CD4-positive, alpha-beta T cell (primary cell): ENCODE data around the gene AUTS2. TPM values are rescaled to one million over a fixed set of nuclear protein-coding genes. Genes with fewer than 3 reads are reported as not detected.

Experiments
- ATAC-seq: fragments of 200-7000 bp; cut with Tn5 transposase; one replicate; pipeline ENCODE4 v1.10.0; 2022; ENCODE audit warnings: mild to moderate bottlenecking; ENCODE audit not compliant: poor library complexity
- CTCF ChIA-PET: fragments of 350-600 bp; sonication (Branson Sonifier 250); formaldehyde crosslinking; loops from one replicate; lab custom pipeline; 2021; ENCODE audit warnings: antibody characterized with exemption, inconsistent platforms; lab: Charles Lee
- POLR2A ChIA-PET: fragments of 350-600 bp; sonication (Branson Sonifier 250); formaldehyde crosslinking; loops from one replicate; lab custom pipeline; 2021; ENCODE audit warnings: antibody characterized with exemption, inconsistent platforms; lab: Charles Lee
- DNase-seq, 14 experiments: peaks; one replicate each; pipeline ENCODE4 v3.0.0-alpha.2; 2013 to 2020; ENCODE audit warnings: mixed read lengths in 2 of 14
- H3K27ac ChIP-seq, 2 donors: one replicate each; pipeline versions ENCODE4 v1.5.1 to v1.7.0; 2013; ENCODE audit warnings: low read length in 2 of 2, low read depth in 1 of 2, mild to moderate bottlenecking in 1 of 2
- H3K27me3 ChIP-seq, 2 experiments: 1 replicate in 1 of 2; 2 replicates in 1 of 2; pipeline versions ENCODE4 v1.6.1 to v1.7.0; 2013; ENCODE audit warnings: low read length in 2 of 2, control low read depth in 1 of 2, mild to moderate bottlenecking in 1 of 2, moderate library complexity in 1 of 2; ENCODE audit not compliant: insufficient read depth in 2 of 2, control insufficient read depth in 1 of 2
- H3K36me3 ChIP-seq: one replicate; pipeline ENCODE4 v1.6.1; 2013; ENCODE audit warnings: low read length, control low read depth; ENCODE audit not compliant: insufficient read depth
- H3K4me1 ChIP-seq: one replicate; pipeline ENCODE4 v1.6.1; 2013; ENCODE audit warnings: low read length, control low read depth; ENCODE audit not compliant: insufficient read depth
- H3K4me3 ChIP-seq: one replicate; pipeline ENCODE4 v1.5.1; 2013; ENCODE audit warnings: mild to moderate bottlenecking, low read length, moderate library complexity
- H3K9me3 ChIP-seq, 2 experiments: 1 replicate in 1 of 2; 2 replicates in 1 of 2; pipeline versions ENCODE4 v1.6.1 to v1.7.0; 2013; ENCODE audit warnings: low read length in 2 of 2, mild to moderate bottlenecking in 2 of 2, control low read depth in 1 of 2, moderate library complexity in 1 of 2; ENCODE audit not compliant: control insufficient read depth in 1 of 2, insufficient read depth in 1 of 2
- H3K27ac Mint-ChIP-seq: one replicate; pipeline ENCODE4 v1.8.0; 2020; ENCODE audit warnings: mixed read lengths
- H3K27me3 Mint-ChIP-seq: one replicate; pipeline ENCODE4 v1.8.0; 2021; ENCODE audit warnings: mixed read lengths
- H3K36me3 Mint-ChIP-seq: one replicate; pipeline ENCODE4 v1.8.0; 2021; ENCODE audit warnings: low read depth, mixed read lengths
- H3K4me1 Mint-ChIP-seq: one replicate; pipeline ENCODE4 v1.8.0; 2021; ENCODE audit warnings: low read depth, mixed read lengths
- H3K4me3 Mint-ChIP-seq: one replicate; pipeline ENCODE4 v1.8.0; 2020; ENCODE audit warnings: mild to moderate bottlenecking, mixed read lengths
- H3K9me3 Mint-ChIP-seq: one replicate; pipeline ENCODE4 v1.8.0; 2020; ENCODE audit warnings: mixed read lengths
- CTCF ChIP-seq: fragments of 200-600 bp; IDR thresholded peaks from one replicate; pipeline ENCODE4 v1.8.0; 2022; ENCODE audit warnings: antibody characterized with exemption, mild to moderate bottlenecking
- intact Hi-C, 2 experiments: fragments of 100-400 bp; cut with DNase I in 1 of 2; cut with micrococcal nuclease in 1 of 2; formaldehyde crosslinking; loops; one replicate each; pipeline versions ENCODE4 v1.15.1 to v1.9.0; 2023 to 2025; cut with DNase I, micrococcal nuclease
- total RNA-seq, 174 experiments: library from RNA in 2 of 174; stranded (reverse) in 2 of 174; gene quantifications; one replicate each; pipeline ENCODE4 v1.2.3 and lab custom pipeline; 2021 to 2026

The AUTS2 gene
- total RNA-seq, 2 experiments from 2014 or later = 43.6 to 47.6 TPM

- Mint-ChIP-seq H3K27ac (no peak overlapping the region), H3K9me3 (no peaks in the 10 kb centered on the region), H3K4me3 (no peak overlapping the region), H3K27me3 (no peaks in the 10 kb centered on the region), H3K4me1 (no peaks in the 10 kb centered on the region), H3K36me3 (no peaks in the 10 kb centered on the region)
- Histone ChIP-seq H3K36me3 (no peaks in the 10 kb centered on the region), H3K4me1 (no peaks in the 10 kb centered on the region), H3K9me3 (no peaks in the 10 kb centered on the region), H3K27me3 (no peaks in the 10 kb centered on the region), H3K4me3 (no peak overlapping the region), H3K27ac (no peak overlapping the region)
- ChIA-PET POLR2A (no interaction called here), CTCF (no interaction called here)
- TF ChIP-seq CTCF = no peak
- intact Hi-C loops = no loop called here
- ATAC-seq (no peak), DNase-seq (no peak)
These were observed 321.3 kb downstream of the AUTS2 start for GRCh38 chr7:69919426-69920111.

- Histone ChIP-seq H3K4me3 (no peak overlapping the region), H3K36me3 (no peaks in the 10 kb centered on the region), H3K4me1 (no peaks in the 10 kb centered on the region), H3K27me3 (no peaks in the 10 kb centered on the region), H3K27ac (no peak overlapping the region), H3K9me3 (no peaks in the 10 kb centered on the region)
- no peaks in the 10 kb centered on the region for H3K4me1 Mint-ChIP-seq
- no peaks in the 10 kb centered on the region for H3K9me3 Mint-ChIP-seq
- H3K27me3 Mint-ChIP-seq = no peaks in the 10 kb centered on the region
- no peak overlapping the region for H3K27ac Mint-ChIP-seq
- H3K36me3 Mint-ChIP-seq = no peaks in the 10 kb centered on the region
- POLR2A ChIA-PET = no interaction called here
- CTCF ChIA-PET = no interaction called here
- ATAC-seq (no peak), DNase-seq (no peak)
- no peak overlapping the region for H3K4me3 Mint-ChIP-seq
- intact Hi-C loops = no loop called here
- no peak for TF ChIP-seq CTCF
These were observed 322.5 kb downstream of the AUTS2 start for GRCh38 chr7:69920797-69921196.

- H3K9me3 ChIP-seq = no peaks in the 10 kb centered on the region
- H3K36me3 Mint-ChIP-seq = no peaks in the 10 kb centered on the region
- no peaks in the 10 kb centered on the region for H3K9me3 Mint-ChIP-seq
- DNase-seq (no peak), ATAC-seq (no peak)
- H3K4me3 Mint-ChIP-seq = no peak overlapping the region
- CTCF ChIA-PET = no interaction called here
- H3K27me3 ChIP-seq = no peaks in the 10 kb centered on the region
- no peaks in the 10 kb centered on the region for H3K27me3 Mint-ChIP-seq
- no peaks in the 10 kb centered on the region for H3K4me1 Mint-ChIP-seq
- H3K4me1 ChIP-seq = no peaks in the 10 kb centered on the region
- no peak overlapping the region for H3K27ac ChIP-seq
- TF ChIP-seq CTCF = no peak
- H3K36me3 ChIP-seq = no peaks in the 10 kb centered on the region
- H3K27ac Mint-ChIP-seq = no peak overlapping the region
- intact Hi-C loops = no loop called here
- H3K4me3 ChIP-seq = no peak overlapping the region
- POLR2A ChIA-PET = no interaction called here
These were observed 323.9 kb downstream of the AUTS2 start for GRCh38 chr7:69922026-69922803.
